Bone marrow (tissue), 2 donors: ENCODE measurements around the gene XRCC2.
"Not testable (repeated sequence)": the region's sequence is repeated elsewhere in the genome, so short reads cannot be mapped to it uniquely, and the experiment has no call there.

ENCODE experiments used
- DNase-seq, 2 donors: peaks; one replicate each; lab custom pipeline; 2025; lab: John Stamatoyannopoulos, UW

Gene XRCC2

DNA sequence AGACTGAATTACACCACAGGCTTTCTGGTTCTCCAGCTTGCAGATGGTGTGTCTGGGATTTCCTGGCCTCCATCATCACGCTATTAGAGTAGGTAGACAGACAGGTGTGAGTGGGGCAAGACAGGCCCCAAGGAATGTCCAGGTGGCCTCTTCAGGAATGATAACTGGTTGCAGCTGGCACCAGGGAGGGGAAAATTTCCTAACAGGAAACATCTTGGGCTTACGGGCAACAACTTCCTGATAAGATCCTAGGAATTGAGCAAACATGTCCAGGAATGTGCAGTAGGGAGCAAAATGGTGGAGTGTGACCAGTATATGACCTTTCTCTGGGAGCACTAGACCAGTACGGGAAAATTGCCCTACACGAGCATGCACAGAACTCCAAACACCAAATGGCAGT is 11.3 kb downstream of the XRCC2 start:
- no peak for DNase-seq

DNA sequence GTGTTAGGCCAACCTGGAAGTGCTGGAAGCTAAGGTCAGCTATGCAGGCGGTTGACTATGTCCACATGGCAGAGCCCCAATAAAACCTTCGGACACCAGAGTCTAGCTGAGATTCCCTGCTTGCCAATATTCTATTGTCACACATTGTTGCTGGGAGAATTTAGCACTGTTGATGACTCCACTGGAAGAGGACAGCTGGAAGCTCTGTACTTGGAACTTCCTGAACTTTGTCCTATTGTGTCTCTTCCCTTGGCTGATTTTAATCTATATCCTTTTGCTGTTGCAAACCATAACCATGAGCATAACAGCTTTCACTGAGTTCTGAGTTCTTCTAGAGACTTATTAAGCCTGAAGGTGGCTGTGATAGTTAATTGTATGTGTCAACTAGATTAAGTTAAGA is 12.0 kb downstream of the XRCC2 start:
- DNase-seq = no peak

DNA sequence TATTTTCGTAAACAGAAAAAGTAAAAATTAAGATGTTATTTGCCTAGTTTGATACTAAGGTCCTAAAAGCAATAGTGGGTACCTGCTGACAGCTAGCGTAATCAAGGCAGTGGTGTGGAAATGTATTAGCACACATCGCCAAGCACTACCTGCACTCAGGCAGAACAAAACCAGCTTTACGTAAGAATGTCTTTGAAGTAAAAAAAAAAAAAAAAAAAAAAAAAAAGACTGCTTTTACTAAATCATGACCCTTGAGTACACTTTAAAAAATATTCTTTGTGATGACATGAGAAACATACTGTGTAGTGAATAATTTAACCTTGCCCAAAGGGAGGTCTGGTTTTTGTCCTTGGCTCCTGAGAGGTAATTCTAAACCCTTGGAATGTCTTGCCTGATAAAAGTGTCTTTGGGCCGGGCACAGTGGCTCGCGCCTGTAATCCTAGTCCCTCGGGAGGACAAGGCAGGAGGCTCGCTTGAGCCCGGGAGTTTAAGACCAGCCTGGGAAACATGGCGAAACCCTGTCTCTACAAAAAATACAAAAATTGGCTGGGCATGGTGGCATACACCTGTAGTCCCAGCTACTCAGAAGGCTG is 12.7 kb downstream of the XRCC2 start:
- no peak for DNase-seq

DNA sequence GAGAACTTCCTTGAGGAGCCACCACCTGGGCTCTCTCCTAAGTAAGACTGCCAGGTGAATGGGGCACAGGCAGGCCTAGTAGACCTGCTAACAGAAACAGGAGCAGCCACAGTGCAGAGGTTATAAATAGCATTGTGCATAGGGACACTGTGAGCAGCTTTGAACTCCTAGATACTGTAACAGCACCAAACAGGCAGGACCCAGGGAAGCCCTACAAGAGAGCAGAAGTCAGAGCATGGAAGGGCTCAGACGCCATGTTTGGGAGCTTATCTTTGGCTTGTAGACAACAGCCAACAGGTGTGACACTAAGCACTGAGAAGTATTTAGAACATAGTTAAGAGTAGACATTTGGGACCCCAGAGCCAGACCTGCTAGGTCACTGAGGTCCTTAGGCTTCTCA is 14.5 kb downstream of the XRCC2 start:
- no peak for DNase-seq

DNA sequence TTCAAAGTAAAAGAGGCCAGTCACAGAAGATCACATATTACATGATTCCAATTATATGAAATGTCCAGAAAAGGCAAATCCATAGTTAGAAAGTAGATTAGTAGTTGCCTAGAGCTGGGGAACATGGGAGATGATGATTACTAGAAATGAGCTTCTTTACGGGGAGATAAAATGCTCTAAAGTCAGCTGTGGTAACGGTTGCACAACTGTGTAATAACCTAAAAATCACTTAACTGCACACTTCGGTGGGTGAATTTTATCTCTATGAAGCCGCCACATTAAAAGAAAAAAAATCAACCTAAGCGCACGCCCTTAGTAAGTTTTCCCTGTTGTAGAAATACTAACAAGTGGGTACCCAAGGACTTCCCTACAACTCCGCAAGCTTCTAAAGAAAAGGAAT is 15.9 kb downstream of the XRCC2 start:
- no peak for DNase-seq

DNA sequence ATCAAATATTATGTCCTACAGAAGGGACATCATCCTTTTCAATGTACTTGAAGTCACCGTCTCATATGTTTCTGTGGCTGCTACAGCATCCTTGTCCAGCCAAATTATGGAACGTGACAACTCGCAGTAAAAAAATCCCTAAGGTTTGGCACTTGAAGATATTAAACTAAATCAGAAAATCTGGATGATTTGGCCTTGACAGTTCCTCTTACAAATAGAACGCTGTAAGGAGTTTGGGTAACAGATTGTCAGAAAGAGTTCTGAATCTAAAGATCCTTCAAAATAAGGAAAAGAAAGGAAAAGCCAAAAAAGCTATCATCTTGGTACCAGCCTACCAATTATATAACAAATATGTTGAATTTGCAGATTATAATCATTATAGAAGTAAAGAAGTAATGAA is 21.0 kb downstream of the XRCC2 start:
- DNase-seq = no peak

DNA sequence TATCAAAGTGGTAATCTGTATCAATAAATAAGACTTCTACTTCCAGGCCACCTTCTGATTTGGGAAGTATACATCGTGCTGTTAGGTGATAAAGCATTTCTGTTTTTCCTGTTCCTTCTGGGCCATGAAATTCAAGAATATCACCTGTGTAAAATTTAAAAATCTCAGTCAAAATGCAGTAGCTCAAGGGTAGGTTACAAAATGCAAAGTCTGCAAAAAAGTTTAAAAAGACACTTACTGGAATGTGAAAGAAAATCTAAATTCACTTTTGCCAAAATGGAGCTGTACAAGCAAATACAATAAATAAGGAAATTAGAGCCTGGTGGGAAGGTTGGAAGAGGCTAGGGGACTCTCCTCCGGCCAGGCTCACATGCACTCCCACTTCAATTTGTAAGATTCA is 26.7 kb downstream of the XRCC2 start:
- no peak for DNase-seq

DNA sequence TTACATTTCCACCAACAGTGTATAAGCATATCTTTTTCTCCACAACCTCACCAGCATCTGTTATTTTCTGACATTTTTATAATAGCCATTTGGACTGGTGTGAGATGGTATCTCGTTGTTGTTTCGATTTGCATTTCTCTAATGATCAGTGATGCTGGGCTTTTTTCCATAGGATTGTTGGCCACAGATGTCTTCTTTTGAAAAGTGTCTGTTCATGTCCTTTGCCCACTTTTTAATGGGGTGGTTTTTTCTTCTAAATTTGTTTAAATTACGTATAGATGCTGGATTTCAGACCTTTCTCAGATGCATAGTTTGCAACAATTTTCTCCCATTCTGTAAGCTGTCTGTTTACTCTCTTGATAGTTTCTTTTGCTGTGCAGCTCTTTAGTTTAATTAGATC is 28.9 kb downstream of the XRCC2 start:
- DNase-seq = no peak

DNA sequence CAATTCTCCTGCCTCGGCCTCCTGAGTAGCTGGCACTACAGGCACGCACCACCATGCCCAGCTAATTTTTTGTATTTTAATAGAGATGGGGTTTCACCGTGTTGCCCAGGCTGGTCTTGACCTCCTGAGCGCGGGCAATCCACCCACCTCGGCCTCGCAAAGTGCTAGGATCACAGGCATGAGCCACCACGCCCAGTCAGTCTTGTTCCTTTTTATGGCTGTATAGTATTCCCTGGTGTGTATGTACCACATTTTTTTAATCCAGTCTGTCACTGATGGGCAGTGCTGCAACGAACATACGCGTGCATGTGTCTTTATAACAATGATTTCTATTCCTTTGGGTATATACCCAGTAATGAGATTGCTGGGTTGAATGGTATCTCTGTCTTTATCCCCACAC is 29.4 kb downstream of the XRCC2 start:
- not testable (repeated sequence) for DNase-seq

DNA sequence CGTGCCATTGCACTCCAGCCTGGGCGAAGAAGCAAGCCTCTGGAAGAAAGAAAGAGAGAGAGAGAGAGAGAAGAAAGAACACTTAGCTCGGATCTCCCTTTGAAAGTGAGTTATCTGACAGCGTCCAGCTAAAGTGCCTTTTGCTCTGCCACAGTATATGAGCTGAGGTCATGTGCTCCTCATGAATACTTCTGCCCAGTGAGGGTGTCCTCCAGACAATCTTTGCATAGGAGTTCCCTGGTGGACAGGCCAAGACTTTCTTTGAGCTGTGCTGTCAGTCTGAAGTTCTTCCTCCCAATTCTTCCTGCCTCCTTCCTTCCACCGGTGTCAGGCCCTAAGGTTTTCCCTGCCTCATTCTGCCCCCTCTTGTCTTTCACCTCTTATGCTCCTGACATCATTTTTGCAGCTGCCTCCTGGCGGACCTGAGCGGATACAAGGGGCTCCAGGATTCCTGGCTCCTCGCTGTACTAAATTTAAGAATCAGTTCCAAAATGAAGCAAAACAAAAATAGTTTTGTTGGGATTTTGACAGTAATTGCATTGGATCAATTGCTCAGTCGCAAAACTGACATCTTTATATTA is 31.9 kb downstream of the XRCC2 start:
- DNase-seq = no peak

DNA sequence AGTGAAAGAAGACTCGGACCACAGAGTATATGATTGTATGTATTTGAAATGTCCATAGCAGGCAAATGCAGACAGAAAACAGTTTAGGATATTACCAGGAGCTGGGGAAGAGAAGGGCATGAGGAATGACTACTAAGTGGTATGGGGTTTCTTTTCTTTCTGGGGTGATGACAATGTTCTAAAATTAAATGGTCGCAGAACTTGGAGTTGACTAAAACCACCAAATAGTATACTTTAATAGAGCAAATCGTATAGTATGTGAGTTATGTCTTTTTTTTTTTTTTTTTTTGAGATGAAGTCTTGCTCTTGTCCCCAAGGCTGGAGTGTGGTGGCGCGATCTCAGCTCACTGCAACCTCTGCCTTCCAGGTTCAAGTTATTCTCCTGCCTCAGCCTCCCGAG is 34.6 kb downstream of the XRCC2 start:
- DNase-seq = no peak

DNA sequence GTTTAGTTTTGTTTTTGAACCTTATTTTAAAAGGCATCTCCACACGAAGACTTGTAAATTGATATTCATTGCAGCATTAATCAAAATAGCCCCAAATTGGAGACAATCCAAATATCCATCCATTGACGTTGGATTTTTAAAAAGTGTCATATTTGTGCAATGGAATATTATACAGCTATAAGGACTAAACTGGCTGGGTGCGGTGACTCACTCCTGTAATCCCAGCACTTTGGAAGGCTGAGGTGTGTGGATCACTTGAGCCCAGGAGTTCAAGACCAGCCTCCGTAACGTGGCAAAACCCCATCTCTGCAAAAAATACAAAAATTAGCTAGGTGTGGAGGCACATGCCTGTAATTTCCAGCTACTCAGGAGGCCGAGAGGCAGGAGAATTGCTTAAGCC is 35.1 kb downstream of the XRCC2 start:
- no peak for DNase-seq

DNA sequence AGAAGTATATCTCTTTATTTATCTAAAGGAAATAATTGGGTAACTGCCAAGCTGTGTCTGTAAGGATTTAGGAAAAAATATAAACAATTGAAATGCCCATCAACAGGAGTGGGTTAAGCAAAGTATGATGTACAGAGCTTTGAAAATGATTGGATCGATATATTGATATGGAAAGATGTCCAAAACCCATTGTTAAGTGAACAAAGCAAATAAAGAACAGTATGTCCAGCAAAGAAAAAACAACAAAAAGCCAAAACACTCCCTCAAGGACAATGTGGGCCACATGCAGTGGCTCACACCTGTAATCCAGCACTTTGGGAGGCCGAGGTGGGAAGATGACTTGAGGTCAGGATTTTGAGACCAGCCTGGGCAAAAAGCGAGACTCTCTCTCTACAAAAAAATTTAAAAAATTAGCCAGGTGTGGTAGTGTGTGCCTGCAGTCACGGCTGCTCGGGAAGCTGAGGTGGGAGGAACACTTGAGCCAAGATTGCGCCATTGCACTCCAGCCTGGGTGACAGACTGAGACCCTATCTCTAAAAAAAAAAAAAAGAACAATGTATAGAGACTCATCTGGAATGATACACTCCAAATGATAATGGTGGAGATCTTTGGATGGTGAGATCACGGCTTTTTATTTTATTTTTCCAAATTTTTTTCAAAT is 37.9 kb downstream of the XRCC2 start:
- DNase-seq = no peak

DNA sequence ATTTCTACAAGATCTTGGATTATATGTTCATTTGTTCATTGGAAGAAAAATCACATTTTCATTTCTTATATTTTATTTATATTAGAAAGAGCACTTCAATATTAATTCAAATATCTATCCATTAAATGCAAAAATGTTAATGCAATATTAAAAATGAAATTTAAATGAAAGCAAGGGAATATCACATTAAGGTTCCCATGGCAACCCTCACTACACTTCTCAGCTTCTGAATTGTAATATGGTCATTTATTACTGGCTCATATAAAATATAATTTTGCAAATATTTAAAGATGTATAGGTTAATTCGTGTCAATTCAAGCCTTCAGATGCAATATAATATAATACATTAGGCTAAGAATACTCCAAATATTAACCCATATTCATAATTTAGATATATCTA is 38.8 kb downstream of the XRCC2 start:
- no peak for DNase-seq

DNA sequence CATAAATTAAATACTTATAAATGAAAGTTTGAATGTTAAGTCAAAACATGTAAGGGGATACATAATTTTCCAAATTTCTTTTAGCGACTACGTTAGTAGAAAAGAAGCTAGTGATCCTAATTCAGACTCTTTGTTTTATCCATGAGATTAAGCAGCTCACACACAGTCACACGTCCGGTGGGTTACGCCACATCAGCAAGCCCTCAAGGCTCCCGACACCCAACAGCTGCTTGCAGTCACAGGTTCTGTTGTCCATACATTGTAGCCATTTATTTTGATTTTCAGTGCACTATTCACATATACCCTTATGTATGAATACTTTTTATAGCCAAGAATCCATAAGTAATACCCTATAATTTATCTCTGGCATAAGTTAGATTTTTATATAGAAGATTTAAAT is 39.5 kb downstream of the XRCC2 start:
- DNase-seq = no peak

DNA sequence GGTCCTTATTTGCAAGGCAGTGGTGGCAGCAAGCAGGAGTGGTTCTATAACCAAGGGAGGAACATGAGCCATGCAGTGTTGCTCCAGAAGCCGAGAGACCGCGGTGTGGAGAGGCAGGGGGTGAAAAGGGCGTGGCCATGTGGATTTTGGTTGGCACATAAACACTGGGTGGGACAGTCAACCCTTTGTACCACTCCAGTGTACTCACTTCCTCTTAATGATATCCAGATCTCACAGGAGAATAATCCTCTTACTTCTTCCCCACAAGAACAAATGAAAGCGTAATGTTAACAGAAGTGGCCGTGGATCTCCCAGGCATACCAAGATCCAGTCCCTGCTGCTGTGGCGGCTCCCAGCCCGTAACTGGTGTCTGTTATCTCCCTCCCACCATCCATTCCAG is 42.4 kb downstream of the XRCC2 start:
- no peak for DNase-seq

DNA sequence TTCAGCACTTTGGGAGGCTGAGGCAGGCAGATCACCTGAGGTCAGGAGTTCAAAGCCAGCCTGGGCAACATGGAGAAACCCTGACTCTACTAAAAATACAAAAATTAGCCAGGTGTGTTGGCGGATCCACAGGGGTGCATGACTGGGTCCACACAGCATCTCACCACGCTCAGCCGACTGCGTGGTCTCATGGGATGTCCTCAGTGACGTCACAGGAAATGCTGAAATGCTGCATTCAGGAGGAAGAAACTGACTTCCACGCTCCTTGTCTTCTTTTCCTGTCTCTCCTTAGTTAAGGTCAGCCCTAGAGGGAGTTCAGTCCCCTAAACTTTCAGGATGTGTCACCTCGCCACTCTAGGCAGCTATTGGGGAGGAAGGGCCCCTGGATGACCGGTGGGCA is 42.9 kb downstream of the XRCC2 start:
- no peak for DNase-seq

DNA sequence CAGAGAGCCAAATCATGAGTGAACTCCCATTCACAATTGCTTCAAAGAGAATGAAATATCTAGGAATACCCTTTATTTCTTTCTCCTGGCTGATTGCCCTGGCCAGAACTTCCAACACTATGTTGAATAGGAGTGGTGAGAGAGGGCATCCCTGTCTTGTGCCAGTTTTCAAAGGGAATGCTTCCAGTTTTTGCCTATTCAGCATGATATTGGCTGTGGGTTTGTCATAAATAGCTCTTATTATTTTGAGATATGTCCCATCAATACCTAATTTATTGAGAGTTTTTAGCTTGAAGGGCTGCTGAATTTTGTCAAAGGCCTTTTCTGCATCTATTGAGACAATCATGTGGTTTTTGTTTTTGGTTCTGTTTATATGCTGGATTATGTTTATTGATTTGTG is 47.2 kb downstream of the XRCC2 start:
- DNase-seq = not testable (repeated sequence)

DNA sequence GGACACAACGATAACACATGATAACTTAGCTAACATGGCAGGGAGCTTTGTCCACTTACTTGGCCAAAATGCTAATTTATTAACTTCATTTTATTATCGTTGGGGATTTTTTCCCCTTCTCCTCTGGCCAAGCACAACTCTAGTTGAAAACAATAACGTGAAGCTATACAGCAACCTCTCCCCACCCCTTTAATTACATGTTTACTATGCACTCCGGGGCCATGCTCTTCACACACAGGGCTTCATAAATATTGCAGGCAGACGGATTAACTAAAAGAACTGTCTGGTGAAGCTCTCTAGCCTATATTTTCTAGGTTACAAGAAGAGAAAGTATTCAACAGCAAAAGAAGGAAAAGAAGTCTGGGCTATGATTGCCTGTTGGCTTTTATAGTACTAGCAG is 51.7 kb downstream of the XRCC2 start:
- no peak for DNase-seq

DNA sequence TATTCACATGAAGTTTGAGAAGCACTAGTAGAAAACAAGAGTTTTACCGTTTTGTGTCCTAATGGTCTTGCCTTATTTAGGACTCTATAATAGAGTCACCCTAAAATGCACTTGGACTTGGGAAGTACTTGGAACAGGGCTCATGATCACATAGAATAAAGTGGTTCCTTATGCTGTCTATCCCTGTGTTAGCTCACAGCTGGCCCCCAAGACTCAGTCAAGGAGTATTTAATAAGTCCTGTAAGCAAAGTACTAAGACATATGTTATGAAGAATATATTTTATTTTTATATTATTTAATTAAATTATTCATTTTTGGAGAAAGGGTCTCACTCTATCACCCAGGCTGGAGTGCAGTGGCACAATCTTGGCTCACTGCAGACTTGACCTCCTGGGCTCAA is 54.5 kb downstream of the XRCC2 start:
- DNase-seq = no peak

DNA sequence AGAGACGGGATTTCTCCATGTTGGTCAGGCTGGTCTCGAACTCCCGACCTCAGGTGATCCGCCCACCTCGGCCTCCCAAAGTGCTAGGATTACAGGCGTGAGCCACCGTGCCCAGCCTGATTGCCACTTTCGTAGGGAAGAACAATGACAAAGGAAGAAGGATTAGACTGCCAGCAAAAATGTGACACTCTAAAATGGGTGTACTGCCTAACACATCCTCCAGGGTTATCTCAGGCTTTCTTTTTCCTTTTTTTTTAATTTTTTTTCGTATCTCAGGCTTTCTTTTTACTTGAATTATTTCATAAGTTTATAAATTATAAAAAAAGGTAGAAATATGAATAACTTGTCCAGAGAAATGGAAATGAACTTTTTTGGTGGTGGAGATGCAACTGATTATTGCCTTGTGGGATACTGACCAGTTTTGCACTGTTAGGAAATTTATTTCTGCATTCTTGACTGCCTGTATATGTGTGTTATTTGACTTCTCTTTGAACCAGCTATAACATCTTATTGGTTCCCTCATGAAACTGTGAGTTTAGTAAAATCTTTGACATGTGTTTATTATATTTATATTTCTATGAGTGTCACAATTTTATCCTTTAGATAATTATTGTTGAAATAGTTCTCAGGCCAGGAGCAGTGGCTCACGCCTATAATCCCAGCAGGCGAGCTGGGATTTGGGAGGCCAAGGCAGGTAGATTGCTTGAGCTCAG is 56.8 kb downstream of the XRCC2 start:
- DNase-seq = no peak

DNA sequence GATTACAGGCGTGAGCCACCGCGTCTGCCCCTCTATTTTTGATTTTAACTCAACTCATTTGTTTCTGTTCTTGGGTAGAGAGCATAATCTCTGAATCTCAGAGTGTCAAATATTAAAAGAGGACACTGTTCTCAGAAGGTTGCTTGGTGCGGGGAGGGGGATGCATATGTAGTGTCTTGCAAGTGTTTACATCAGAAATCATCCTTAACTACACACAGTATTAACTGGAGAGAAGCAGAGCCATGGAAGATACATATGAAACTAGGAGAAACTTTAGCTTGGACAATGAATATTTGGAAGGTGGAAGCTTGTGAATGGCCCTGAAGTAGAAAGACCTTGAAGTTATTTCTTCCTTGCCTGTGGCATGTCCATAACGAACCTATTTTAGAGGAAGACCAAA is 57.5 kb downstream of the XRCC2 start:
- DNase-seq = no peak

DNA sequence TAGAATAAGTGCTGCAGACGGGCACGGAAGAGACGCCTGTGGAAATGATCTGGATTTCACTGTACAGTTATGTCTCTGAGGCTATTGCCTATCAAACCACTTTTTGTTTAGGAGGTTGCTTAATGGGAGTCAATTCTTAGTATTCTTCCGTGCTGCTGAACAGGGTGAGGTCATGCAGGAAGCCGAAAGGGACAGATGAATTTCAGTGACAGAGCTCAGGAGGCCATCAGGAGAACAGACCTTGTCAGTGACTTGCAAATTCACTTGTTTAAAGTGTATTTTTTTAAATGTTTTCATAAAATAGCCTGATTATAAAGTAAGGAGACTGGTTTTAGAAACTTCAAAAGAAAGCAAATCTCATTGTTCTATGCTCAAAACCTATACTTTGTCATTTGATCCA is 58.9 kb downstream of the XRCC2 start:
- DNase-seq = no peak
